Mesenchymal stem cell (in vitro differentiated cells and primary cell): Measurements from ENCODE around the gene PPP1R9A.

ENCODE experiments used
- DNase-seq: peaks from one replicate; pipeline ENCODE4 v3.0.0-alpha.2; 2013
- H2AFZ ChIP-seq: one replicate; pipeline ENCODE4 v1.6.1; 2013; ENCODE audit warnings: low read depth, mild to moderate bottlenecking, control low read depth, inconsistent platforms, low read length, moderate library complexity
- H2AK5ac ChIP-seq: 2 replicates; pipeline ENCODE4 v1.6.1; 2013; ENCODE audit warnings: low read length, moderate library complexity, mild to moderate bottlenecking, inconsistent platforms; ENCODE audit not compliant: severe bottlenecking
- H2BK120ac ChIP-seq: one replicate; pipeline ENCODE4 v1.6.1; 2013; ENCODE audit warnings: low read depth, mild to moderate bottlenecking, inconsistent platforms, low read length, moderate library complexity
- H2BK12ac ChIP-seq, 2 experiments: one replicate each; pipeline ENCODE4 v1.6.1; 2013; ENCODE audit warnings: inconsistent platforms in 2 of 2, low read length in 2 of 2, mild to moderate bottlenecking in 2 of 2, moderate library complexity in 2 of 2, control low read depth in 1 of 2
- H2BK15ac ChIP-seq: one replicate; pipeline ENCODE4 v1.6.1; 2013; ENCODE audit warnings: mild to moderate bottlenecking, low read depth, inconsistent platforms; ENCODE audit not compliant: poor library complexity, severe bottlenecking
- H2BK5ac ChIP-seq: 2 replicates; pipeline ENCODE4 v1.6.1; 2013; ENCODE audit warnings: low read depth, mild to moderate bottlenecking, low read length, control low read depth, inconsistent platforms; ENCODE audit not compliant: poor library complexity, severe bottlenecking
- H3K14ac ChIP-seq, 2 experiments: one replicate each; pipeline ENCODE4 v1.6.1; 2013; ENCODE audit warnings: inconsistent platforms in 2 of 2, low read length in 2 of 2, control low read depth in 1 of 2, mild to moderate bottlenecking in 1 of 2, moderate library complexity in 1 of 2
- H3K18ac ChIP-seq, 2 experiments: one replicate each; pipeline ENCODE4 v1.6.1; 2013; ENCODE audit warnings: inconsistent platforms in 2 of 2, low read length in 2 of 2, control low read depth in 1 of 2, low read depth in 1 of 2, mild to moderate bottlenecking in 1 of 2
- H3K23ac ChIP-seq, 2 experiments: one replicate each; pipeline ENCODE4 v1.6.1; 2013; ENCODE audit warnings: inconsistent platforms in 2 of 2, low read length in 2 of 2, mild to moderate bottlenecking in 2 of 2, moderate library complexity in 2 of 2, control low read depth in 1 of 2
- H3K27ac ChIP-seq: 2 replicates; pipeline ENCODE4 v1.5.1; 2013; ENCODE audit warnings: mild to moderate bottlenecking, moderate library complexity, low read length, control low read depth, inconsistent platforms; ENCODE audit not compliant: poor library complexity, severe bottlenecking
- H3K27me3 ChIP-seq, 2 experiments: 2 replicates each; pipeline versions ENCODE4 v1.6.1 to v1.7.0; 2013; ENCODE audit warnings: low read length in 2 of 2, mild to moderate bottlenecking in 2 of 2, moderate library complexity in 2 of 2, control low read depth in 1 of 2, inconsistent platforms in 1 of 2; ENCODE audit not compliant: control insufficient read depth in 1 of 2, insufficient read depth in 1 of 2
- H3K36me3 ChIP-seq, 2 experiments: 2 replicates each; pipeline versions ENCODE4 v1.6.1 to v1.7.0; 2013; ENCODE audit warnings: low read length in 2 of 2, control low read depth in 1 of 2, inconsistent platforms in 1 of 2, low read depth in 1 of 2, mild to moderate bottlenecking in 1 of 2; ENCODE audit not compliant: insufficient read depth in 2 of 2, control insufficient read depth in 1 of 2
- H3K4ac ChIP-seq, 2 experiments: one replicate each; pipeline ENCODE4 v1.6.1; 2013; ENCODE audit warnings: inconsistent platforms in 2 of 2, low read length in 2 of 2, mild to moderate bottlenecking in 2 of 2, moderate library complexity in 2 of 2, control low read depth in 1 of 2, low read depth in 1 of 2
- H3K4me1 ChIP-seq: 2 replicates; pipeline ENCODE4 v1.6.1; 2013; ENCODE audit warnings: low read depth, low read length, control low read depth; ENCODE audit not compliant: control insufficient read depth, insufficient read depth
- H3K4me2 ChIP-seq: 2 replicates; pipeline ENCODE4 v1.6.1; 2013; ENCODE audit warnings: low read length, mild to moderate bottlenecking, inconsistent platforms; ENCODE audit not compliant: poor library complexity, severe bottlenecking
- H3K4me3 ChIP-seq, 2 experiments: 2 replicates each; pipeline versions ENCODE4 v1.5.1 to v1.7.0; 2013; ENCODE audit warnings: low read length in 2 of 2, mild to moderate bottlenecking in 2 of 2, control low read depth in 1 of 2, low read depth in 1 of 2; ENCODE audit not compliant: insufficient read depth in 1 of 2
- H3K79me1 ChIP-seq: replicated peaks from 2 replicates; pipeline ENCODE4 v1.6.1; 2013; ENCODE audit warnings: mild to moderate bottlenecking, control low read depth, low read length, inconsistent platforms; ENCODE audit not compliant: poor library complexity, severe bottlenecking
- H3K9ac ChIP-seq: 2 replicates; pipeline ENCODE4 v1.7.0; 2013; ENCODE audit warnings: mild to moderate bottlenecking, low read length, moderate library complexity
- H3K9me3 ChIP-seq: 2 replicates; pipeline ENCODE4 v1.7.0; 2013; ENCODE audit warnings: mild to moderate bottlenecking, low read length; ENCODE audit not compliant: control insufficient read depth
- H4K8ac ChIP-seq: one replicate; pipeline ENCODE4 v1.6.1; 2013; ENCODE audit warnings: inconsistent platforms, mild to moderate bottlenecking, low read length, moderate library complexity
- H4K91ac ChIP-seq: one replicate; pipeline ENCODE4 v1.6.1; 2013; ENCODE audit warnings: mild to moderate bottlenecking, low read length, inconsistent platforms
- WGBS: methylation state at CpG from one replicate; pipeline ENCODE4 v1.1.7; 2013; ENCODE audit warnings: mixed read lengths; 5-methylcytosine and 5-hydroxymethylcytosine counted together

Gene PPP1R9A

DNA sequence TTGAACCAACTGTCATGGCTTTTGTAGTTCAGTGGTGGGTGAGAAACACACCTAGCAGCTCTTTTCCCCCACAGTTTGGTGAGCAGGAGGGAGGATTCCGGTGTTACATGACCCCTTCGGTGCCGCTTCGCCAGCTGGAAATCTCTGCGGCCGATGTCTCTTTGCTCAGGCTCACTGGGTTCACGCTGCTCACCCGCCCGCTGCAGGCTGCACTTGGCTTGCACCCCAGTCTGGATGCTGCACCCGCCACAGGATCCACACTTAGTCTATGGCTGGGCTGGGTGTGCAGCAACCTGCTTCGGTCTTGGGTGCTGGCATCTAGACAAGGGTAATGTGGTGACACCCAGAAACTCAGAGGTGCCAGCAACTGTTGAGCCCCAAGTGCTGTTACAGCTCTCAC, 225.1 kb downstream of the PPP1R9A start:
- DNase-seq, result no peak
- Histone ChIP-seq H3K4me3 (peak overlapping the region in 1 of 2 experiments; percentile 5), H3K36me3 (peaks cover 0 to 4% of the 10 kb centered on the region in 2 experiments), H3K27me3 (no peaks in the 10 kb centered on the region), H4K8ac (no peak overlapping the region), H3K18ac (no peak overlapping the region), H2BK120ac (no peak overlapping the region), H3K9ac (no peak overlapping the region), H3K9me3 (no peaks in the 10 kb centered on the region), H3K14ac (no peak overlapping the region), H3K4ac (no peak overlapping the region), H2BK12ac (no peak overlapping the region), H3K4me2 (no peak overlapping the region), H2AFZ (no peak overlapping the region), H3K27ac (no peak overlapping the region), H4K91ac (no peak overlapping the region), H3K79me1 (peaks cover 11% of the 10 kb centered on the region), H2BK15ac (no peak overlapping the region), H2AK5ac (no peak overlapping the region), H2BK5ac (no peak overlapping the region), H3K4me1 (peaks cover 2% of the 10 kb centered on the region), H3K23ac (no peak overlapping the region)
- 88% methylated on average over 11 of the region's 11 CpGs for WGBS

DNA sequence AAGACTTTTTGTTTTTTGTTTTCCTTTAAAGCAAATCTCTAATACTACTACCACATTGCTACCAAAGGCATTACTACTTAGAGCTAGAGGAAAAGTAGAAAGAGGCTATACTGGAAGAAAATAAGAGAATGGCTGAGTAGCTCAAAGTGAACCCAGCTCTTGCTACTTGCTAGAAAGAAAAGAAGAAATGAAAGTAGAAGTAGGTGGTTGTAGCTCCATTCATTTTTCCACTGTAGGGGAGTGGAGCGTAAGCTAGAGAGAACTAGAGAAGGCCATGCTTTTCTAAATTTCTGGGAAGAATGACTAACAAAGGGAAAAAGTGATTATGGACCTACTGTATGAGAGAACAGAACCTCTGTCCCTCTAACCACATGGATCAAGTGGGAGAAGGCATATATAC, 232.5 kb downstream of the PPP1R9A start:
- Histone ChIP-seq H3K23ac (no peak overlapping the region), H3K36me3 (no peaks in the 10 kb centered on the region), H3K9ac (peak overlapping the region; percentile 45), H3K4me1 (no peaks in the 10 kb centered on the region), H3K4me2 (no peak overlapping the region), H2BK12ac (no peak overlapping the region), H2BK5ac (no peak overlapping the region), H4K8ac (no peak overlapping the region), H2AK5ac (no peak overlapping the region), H2AFZ (no peak overlapping the region), H3K79me1 (peaks cover 5% of the 10 kb centered on the region), H3K14ac (no peak overlapping the region), H3K27ac (no peak overlapping the region), H3K27me3 (no peaks in the 10 kb centered on the region), H4K91ac (no peak overlapping the region), H3K4ac (no peak overlapping the region), H3K18ac (no peak overlapping the region), H2BK120ac (no peak overlapping the region), H3K9me3 (no peaks in the 10 kb centered on the region), H2BK15ac (no peak overlapping the region), H3K4me3 (no peak overlapping the region)
- 100% methylated on average over 1 of the region's 1 CpG for WGBS
- DNase-seq, result no peak

- Histone ChIP-seq H3K4me3 (peak overlapping the region in 1 of 2 experiments; percentile 6), H4K91ac (no peak overlapping the region), H3K18ac (no peak overlapping the region), H3K27me3 (no peaks in the 10 kb centered on the region), H2BK120ac (no peak overlapping the region), H4K8ac (no peak overlapping the region), H3K79me1 (peaks cover 7% of the 10 kb centered on the region), H3K4ac (no peak overlapping the region), H3K4me1 (no peaks in the 10 kb centered on the region), H3K27ac (no peak overlapping the region), H3K23ac (no peak overlapping the region), H3K4me2 (no peak overlapping the region), H2AK5ac (no peak overlapping the region), H2BK12ac (no peak overlapping the region), H2AFZ (no peak overlapping the region), H3K14ac (no peak overlapping the region), H2BK5ac (no peak overlapping the region), H3K9me3 (no peaks in the 10 kb centered on the region), H3K9ac (no peak overlapping the region), H3K36me3 (no peaks in the 10 kb centered on the region), H2BK15ac (no peak overlapping the region)
- no peak for DNase-seq
- 95% methylated on average over 2 of the region's 2 CpGs for WGBS
Observed at GRCh38 chr7:95141755-95142154, 234.4 kb downstream of the PPP1R9A start.

- H3K36me3 ChIP-seq, result no peaks in the 10 kb centered on the region
- no peak overlapping the region for H4K91ac ChIP-seq
- no peak overlapping the region for H2BK120ac ChIP-seq
- no peaks in the 10 kb centered on the region for H3K27me3 ChIP-seq
- no peaks in the 10 kb centered on the region for H3K4me1 ChIP-seq
- H3K23ac ChIP-seq, result no peak overlapping the region
- no peak overlapping the region for H2AK5ac ChIP-seq
- H2BK12ac ChIP-seq, result no peak overlapping the region
- no peaks in the 10 kb centered on the region for H3K9me3 ChIP-seq
- H3K18ac ChIP-seq, result no peak overlapping the region
- no peak for DNase-seq
- no peak overlapping the region for H4K8ac ChIP-seq
- no peak overlapping the region for H2AFZ ChIP-seq
- H2BK5ac ChIP-seq, result no peak overlapping the region
- H3K4me3 ChIP-seq, result no peak overlapping the region
- no peak overlapping the region for H3K4me2 ChIP-seq
- H3K4ac ChIP-seq, result no peak overlapping the region
- H3K27ac ChIP-seq, result no peak overlapping the region
- no peak overlapping the region for H3K14ac ChIP-seq
- peaks cover 9% of the 10 kb centered on the region for H3K79me1 ChIP-seq
- no peak overlapping the region for H2BK15ac ChIP-seq
- 100% methylated on average over 3 of the region's 4 CpGs for WGBS
- H3K9ac ChIP-seq, result no peak overlapping the region
Observed at GRCh38 chr7:95144256-95144655, 236.9 kb downstream of the PPP1R9A start.
